Mesendoderm (in vitro differentiated cells): ENCODE data around the gene CLN6.

Experiments used
- DNase-seq: peaks from one replicate; pipeline ENCODE4 v3.0.0; 2013
- H2AK5ac ChIP-seq: 2 replicates; pipeline ENCODE4 v1.6.1; 2013; ENCODE audit warnings: low read length, inconsistent platforms
- H2BK120ac ChIP-seq: 2 replicates; pipeline ENCODE4 v1.6.1; 2013; ENCODE audit warnings: low read depth, mild to moderate bottlenecking, low read length, moderate library complexity, mixed read lengths
- H2BK15ac ChIP-seq: replicated peaks from 2 replicates; pipeline ENCODE4 v1.6.1; 2013; ENCODE audit warnings: low read depth, mild to moderate bottlenecking, moderate library complexity
- H2BK5ac ChIP-seq: 2 replicates; pipeline ENCODE4 v1.6.1; 2013; ENCODE audit warnings: low read length, inconsistent platforms
- H3K18ac ChIP-seq: 2 replicates; pipeline ENCODE4 v1.6.1; 2013; ENCODE audit warnings: mild to moderate bottlenecking, low read length, mixed read lengths
- H3K23ac ChIP-seq: one replicate; pipeline ENCODE4 v1.6.1; 2013; ENCODE audit warnings: low read length
- H3K27ac ChIP-seq: 2 replicates; pipeline ENCODE4 v1.5.1; 2013; ENCODE audit warnings: low read depth, mild to moderate bottlenecking, inconsistent platforms, low read length, moderate library complexity
- H3K27me3 ChIP-seq: 2 replicates; pipeline ENCODE4 v1.6.1; 2013; ENCODE audit warnings: low read length, control low read depth, mild to moderate bottlenecking, inconsistent platforms; ENCODE audit not compliant: insufficient read depth, poor library complexity
- H3K36me3 ChIP-seq: 2 replicates; pipeline ENCODE4 v1.6.1; 2013; ENCODE audit warnings: low read length, inconsistent platforms; ENCODE audit not compliant: control insufficient read depth, insufficient read depth
- H3K4ac ChIP-seq: one replicate; pipeline ENCODE4 v1.6.1; 2013; ENCODE audit warnings: low read depth, mild to moderate bottlenecking, low read length, moderate library complexity
- H3K4me1 ChIP-seq: 2 replicates; pipeline ENCODE4 v1.6.1; 2013; ENCODE audit warnings: low read depth, low read length, inconsistent platforms; ENCODE audit not compliant: control insufficient read depth
- H3K4me2 ChIP-seq: 2 replicates; pipeline ENCODE4 v1.6.1; 2013; ENCODE audit warnings: low read length
- H3K4me3 ChIP-seq: 2 replicates; pipeline ENCODE4 v1.5.1; 2013; ENCODE audit warnings: mild to moderate bottlenecking, low read length
- H3K56ac ChIP-seq: one replicate; pipeline ENCODE4 v1.6.1; 2013; ENCODE audit warnings: low read length
- H3K79me1 ChIP-seq: 2 replicates; pipeline ENCODE4 v1.6.1; 2013; ENCODE audit warnings: low read length, inconsistent platforms
- H3K79me2 ChIP-seq: 2 replicates; pipeline ENCODE4 v1.6.1; 2013; ENCODE audit warnings: mild to moderate bottlenecking, low read length; ENCODE audit not compliant: control insufficient read depth, insufficient read depth
- H3K9ac ChIP-seq: 2 replicates; pipeline ENCODE4 v1.6.1; 2013; ENCODE audit warnings: low read length, inconsistent platforms
- H4K5ac ChIP-seq: one replicate; pipeline ENCODE4 v1.6.1; 2013; ENCODE audit warnings: low read length
- H4K8ac ChIP-seq: one replicate; pipeline ENCODE4 v1.6.1; 2013; ENCODE audit warnings: low read depth, mild to moderate bottlenecking, control low read depth, low read length, moderate library complexity
- WGBS: extraction: QIAGEN DNeasy Blood & Tissue Kit; methylation state at CpG from one replicate; pipeline ENCODE4 v1.1.7; 2013; ENCODE audit warnings: low lambda C conversion rate, missing lambda C conversion rate; ENCODE audit not compliant: insufficient coverage; ENCODE audit errors: extremely low coverage; 5-methylcytosine and 5-hydroxymethylcytosine counted together

The CLN6 gene

DNA sequence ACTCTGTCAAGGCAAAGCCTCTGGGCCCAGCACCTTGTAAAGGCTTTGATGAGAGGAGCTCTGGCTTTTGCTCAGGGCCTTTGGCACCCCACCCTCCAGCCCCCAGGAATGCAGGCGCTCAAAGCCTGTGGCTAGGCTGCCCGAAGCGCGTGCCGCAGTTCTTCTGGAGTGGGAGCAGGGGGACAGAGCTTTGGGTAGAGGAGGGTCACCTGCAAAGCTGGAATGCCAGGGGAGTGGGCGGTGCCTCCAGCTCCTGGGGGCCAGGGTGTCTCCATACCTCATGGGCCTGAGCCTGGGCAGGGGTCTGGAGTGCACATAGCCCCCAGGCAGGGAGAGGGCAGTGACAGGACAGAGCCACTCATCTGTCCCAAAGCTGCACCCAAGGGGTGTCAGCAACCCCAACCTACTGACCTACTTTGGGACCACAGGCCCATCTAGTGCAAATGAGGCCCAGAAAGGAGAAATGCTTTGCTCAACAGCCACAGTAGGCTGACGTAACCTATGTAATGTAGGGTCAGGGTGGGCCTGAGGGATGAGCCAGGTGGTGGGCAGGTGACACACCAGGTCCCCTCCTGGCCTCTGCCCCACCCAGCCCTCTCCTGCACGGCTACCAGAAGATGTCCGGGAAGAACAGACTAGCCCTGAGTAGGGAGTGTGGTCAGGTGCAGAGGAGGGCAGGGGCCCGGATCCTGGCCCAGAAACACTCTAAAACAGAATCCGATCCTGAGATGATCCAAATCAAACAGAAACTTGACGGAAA, 22.2 kb downstream of the CLN6 start:
- no peak for DNase-seq
- Histone ChIP-seq H2AK5ac (no peak overlapping the region), H3K56ac (no peak overlapping the region), H3K9ac (no peak overlapping the region), H3K4ac (no peak overlapping the region), H3K79me2 (no peaks in the 10 kb centered on the region), H3K27me3 (no peaks in the 10 kb centered on the region), H4K8ac (no peak overlapping the region), H3K27ac (no peak overlapping the region), H3K36me3 (no peaks in the 10 kb centered on the region), H2BK120ac (no peak overlapping the region), H3K79me1 (peaks cover 14% of the 10 kb centered on the region), H3K18ac (no peak overlapping the region), H3K4me2 (no peak overlapping the region), H4K5ac (no peak overlapping the region), H2BK15ac (no peak overlapping the region), H3K4me1 (peaks cover 12% of the 10 kb centered on the region), H2BK5ac (no peak overlapping the region), H3K23ac (no peak overlapping the region), H3K4me3 (no peak overlapping the region)
- WGBS, result no CpG with 5 or more reads among the region's 12 CpGs

DNA sequence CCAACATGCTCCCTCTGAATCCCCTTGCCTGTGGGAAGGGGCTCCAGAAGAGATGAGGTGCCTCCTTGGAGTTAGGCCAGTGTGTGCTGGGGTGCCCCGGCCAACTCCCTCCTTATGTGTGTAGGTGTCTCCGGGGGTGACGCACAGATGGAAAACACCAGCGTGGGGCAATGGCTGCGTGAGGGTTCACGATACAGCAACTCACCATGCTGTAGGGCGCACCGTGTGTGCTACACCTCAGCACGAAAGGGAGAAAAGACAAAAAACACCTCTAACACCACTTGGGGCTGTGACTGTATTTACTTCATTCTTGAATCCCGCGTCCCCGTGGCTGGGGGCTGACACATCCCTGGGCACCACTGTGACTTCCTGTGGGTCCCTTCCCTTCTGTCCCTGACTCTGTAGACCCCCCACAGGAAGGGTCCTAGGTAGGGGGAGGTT, 22.8 kb downstream of the CLN6 start:
- Histone ChIP-seq H3K4ac (no peak overlapping the region), H2BK120ac (no peak overlapping the region), H2AK5ac (no peak overlapping the region), H3K23ac (no peak overlapping the region), H4K5ac (no peak overlapping the region), H3K56ac (no peak overlapping the region), H2BK5ac (no peak overlapping the region), H3K4me1 (peaks cover 12% of the 10 kb centered on the region), H3K4me2 (no peak overlapping the region), H3K27ac (no peak overlapping the region), H2BK15ac (no peak overlapping the region), H3K4me3 (no peak overlapping the region), H3K27me3 (no peaks in the 10 kb centered on the region), H3K79me1 (peaks cover 14% of the 10 kb centered on the region), H4K8ac (no peak overlapping the region), H3K9ac (no peak overlapping the region), H3K18ac (no peak overlapping the region), H3K36me3 (no peaks in the 10 kb centered on the region), H3K79me2 (no peaks in the 10 kb centered on the region)
- WGBS, result no CpG with 5 or more reads among the region's 12 CpGs
- DNase-seq, result no peak

DNA sequence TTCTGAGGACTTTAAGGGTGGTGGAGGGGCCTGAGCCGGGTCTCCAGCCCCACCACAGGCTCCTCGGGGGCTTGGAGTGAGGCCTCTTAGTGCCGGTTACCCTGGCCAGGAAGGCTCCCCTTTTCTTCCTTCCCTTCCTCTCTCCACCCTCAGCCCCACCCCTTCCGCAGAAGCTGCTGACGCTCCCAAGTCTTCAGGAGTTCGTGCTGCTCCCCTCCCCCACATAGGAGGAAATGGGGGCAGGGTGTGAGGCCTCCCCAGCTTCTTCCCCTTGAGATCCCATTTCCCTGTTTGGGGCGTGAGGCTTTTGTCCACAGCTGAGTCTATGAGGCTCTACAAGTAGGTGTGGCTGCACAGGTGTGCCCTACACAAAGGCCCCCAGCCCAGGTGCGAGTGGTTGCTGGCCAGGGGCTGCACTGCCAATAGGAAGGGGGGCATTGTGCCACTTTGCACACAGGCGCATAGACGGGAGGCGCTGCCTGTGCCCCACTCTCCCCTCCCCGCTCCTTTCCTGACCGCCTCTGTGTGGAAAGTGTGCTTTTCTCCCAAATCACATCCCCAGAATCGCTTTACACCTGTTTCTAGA, 23.5 kb downstream of the CLN6 start:
- peaks cover 12% of the 10 kb centered on the region for H3K4me1 ChIP-seq
- no peaks in the 10 kb centered on the region for H3K79me2 ChIP-seq
- H4K5ac ChIP-seq, result no peak overlapping the region
- H3K4me2 ChIP-seq, result no peak overlapping the region
- H2BK5ac ChIP-seq, result no peak overlapping the region
- H3K9ac ChIP-seq, result peak overlapping the region; percentile 5
- DNase-seq, result peak; percentile 75
- no peak overlapping the region for H2BK120ac ChIP-seq
- no peak overlapping the region for H4K8ac ChIP-seq
- no peak overlapping the region for H3K27ac ChIP-seq
- no CpG with 5 or more reads among the region's 14 CpGs for WGBS
- no peaks in the 10 kb centered on the region for H3K36me3 ChIP-seq
- H3K4me3 ChIP-seq, result no peak overlapping the region
- no peak overlapping the region for H2BK15ac ChIP-seq
- no peak overlapping the region for H3K4ac ChIP-seq
- no peaks in the 10 kb centered on the region for H3K27me3 ChIP-seq
- H3K56ac ChIP-seq, result peak overlapping the region; percentile 35
- H3K23ac ChIP-seq, result peak overlapping the region; percentile 48
- peak overlapping the region; percentile 55 for H3K18ac ChIP-seq
- no peak overlapping the region for H2AK5ac ChIP-seq
- H3K79me1 ChIP-seq, result peaks cover 14% of the 10 kb centered on the region

DNA sequence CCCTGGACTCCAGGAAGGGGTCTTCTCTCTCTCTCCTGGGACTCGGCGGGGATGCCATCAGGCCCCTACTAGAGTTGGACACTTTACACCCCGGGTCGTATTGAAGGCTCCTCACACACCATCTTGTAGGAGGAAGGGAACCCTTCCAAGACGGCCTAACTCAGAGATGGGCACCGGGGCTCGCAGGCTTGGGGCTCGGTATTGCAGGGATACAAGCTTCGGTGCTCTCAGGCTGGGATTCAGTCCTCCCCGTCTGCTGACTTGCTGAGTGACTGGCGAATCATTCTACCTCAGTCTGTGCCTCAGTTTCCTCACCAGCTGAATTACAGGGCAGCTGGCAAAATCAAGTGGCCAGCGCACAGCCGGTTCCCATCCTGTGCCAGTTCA, 24.0 kb downstream of the CLN6 start:
- Histone ChIP-seq H3K9ac (peak overlapping the region; percentile 5), H3K27me3 (no peaks in the 10 kb centered on the region), H3K4me2 (no peak overlapping the region), H2BK120ac (no peak overlapping the region), H3K4ac (no peak overlapping the region), H3K23ac (peak overlapping the region; percentile 48), H3K56ac (peak overlapping the region; percentile 35), H3K4me3 (no peak overlapping the region), H3K18ac (peak overlapping the region; percentile 55), H4K8ac (no peak overlapping the region), H2BK15ac (no peak overlapping the region), H2BK5ac (no peak overlapping the region), H3K27ac (no peak overlapping the region), H3K79me1 (peaks cover 14% of the 10 kb centered on the region), H3K36me3 (no peaks in the 10 kb centered on the region), H4K5ac (no peak overlapping the region), H3K4me1 (peaks cover 12% of the 10 kb centered on the region), H3K79me2 (no peaks in the 10 kb centered on the region), H2AK5ac (no peak overlapping the region)
- WGBS, result no CpG with 5 or more reads among the region's 13 CpGs
- no peak for DNase-seq

DNA sequence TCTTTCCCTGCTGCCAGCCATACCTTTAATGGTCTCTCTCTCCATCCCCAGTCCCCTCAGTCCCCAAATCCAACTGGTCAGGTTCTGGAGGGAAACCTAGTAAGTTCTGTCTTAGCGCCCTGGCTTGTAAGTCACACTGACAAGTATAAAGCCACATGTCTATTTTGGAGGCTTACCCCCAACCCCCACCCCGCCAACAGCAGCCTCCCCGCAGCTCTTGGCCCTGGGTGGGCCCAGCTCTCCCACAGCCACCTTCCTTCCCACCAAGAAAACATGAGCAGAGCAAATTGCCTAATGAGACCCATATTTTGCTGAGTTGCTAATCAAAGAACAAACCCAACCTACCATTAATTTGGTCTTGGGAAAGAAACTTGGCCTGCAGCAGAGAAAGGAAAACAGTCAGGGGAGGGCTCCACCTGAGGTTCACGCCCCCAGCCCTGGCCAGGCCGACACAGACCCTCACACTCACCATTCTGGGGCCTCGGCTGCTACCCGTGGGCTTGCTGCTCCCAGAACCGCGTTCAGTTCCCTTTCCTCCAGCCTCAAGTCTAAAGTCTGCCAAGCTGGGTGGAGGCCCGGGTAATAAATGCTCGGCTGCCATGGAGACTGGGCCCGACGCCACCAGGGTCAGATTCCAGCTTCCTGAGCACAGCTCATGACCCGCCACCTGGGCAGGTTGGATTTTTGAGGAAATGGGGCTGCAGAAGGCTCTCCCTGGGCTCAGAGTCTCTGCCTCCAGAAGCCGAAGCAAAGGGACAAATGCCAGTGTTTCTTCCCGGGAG, 24.6 kb downstream of the CLN6 start, which contains the start of gene CALML4:
Gene CALML4, minus strand, starts transcription at position 557 of the 782 bp plus-strand sequence. Its CDS starts 85 bp downstream, at position 472.
- Histone ChIP-seq H2BK120ac (no peak within 1 kb of the TSS), H3K4me1 (peaks cover 12% of the 10 kb centered on the region), H4K8ac (no peak within 1 kb of the TSS), H3K18ac (peak within 1 kb of the TSS; percentile 55), H3K23ac (peak within 1 kb of the TSS; percentile 48), H3K79me2 (no peaks in the 10 kb centered on the region), H2BK15ac (no peak within 1 kb of the TSS), H3K9ac (peak within 1 kb of the TSS; percentile 5), H3K56ac (peak within 1 kb of the TSS; percentile 35), H4K5ac (no peak within 1 kb of the TSS), H3K4ac (no peak within 1 kb of the TSS), H3K27ac (no peak within 1 kb of the TSS), H3K4me3 (no peak within 1 kb of the TSS), H3K27me3 (no peaks in the 10 kb centered on the region), H3K4me2 (no peak within 1 kb of the TSS), H3K79me1 (peaks cover 13% of the 10 kb centered on the region), H2BK5ac (no peak within 1 kb of the TSS), H2AK5ac (no peak within 1 kb of the TSS), H3K36me3 (no peaks in the 10 kb centered on the region)
- no CpG with 5 or more reads among the region's 16 CpGs for WGBS
- DNase-seq, result no peak
